ENCODE data around the gene ROBO2. TPM values are rescaled to one million over a fixed set of nuclear protein-coding genes. Genes with fewer than 3 reads are reported as not detected.

The ROBO2 gene
- total and polyA plus RNA-seq, 12 donors = 0.04 to 3.5 (median 0.34) TPM; not detected in 3

- ATAC-seq (no peak), DNase-seq (no peak)
- 86 to 91% methylated on average over 2 of the region's 2 CpGs for WGBS, 2 donors
- no peak overlapping the region for H3K4me3 ChIP-seq
- H3K9me3 ChIP-seq = no peaks in the 10 kb centered on the region
- H3K27me3 ChIP-seq = no peaks in the 10 kb centered on the region
- intact Hi-C loops (cut with DNase I) = no loop called here
- no peaks in the 10 kb centered on the region for H3K36me3 ChIP-seq
- no peak for TF ChIP-seq CTCF (IDR thresholded peaks at IDR 0.05)
- no peak overlapping the region for H3K27ac ChIP-seq
- no peaks in the 10 kb centered on the region for H3K4me1 ChIP-seq
Measured at GRCh38 chr3:77412584-77412983, 372.7 kb downstream of the ROBO2 start.

- TF ChIP-seq CTCF (IDR thresholded peaks at IDR 0.05) = no peak
- Histone ChIP-seq H3K9me3 (no peaks in the 10 kb centered on the region), H3K27ac (no peak overlapping the region), H3K4me1 (no peaks in the 10 kb centered on the region), H3K4me3 (no peak overlapping the region), H3K27me3 (no peaks in the 10 kb centered on the region), H3K36me3 (no peaks in the 10 kb centered on the region)
- DNase-seq = no peak
- ATAC-seq = no peak
- intact Hi-C loops (cut with DNase I) = no loop called here
Measured at GRCh38 chr3:77414881-77415280, 375.0 kb downstream of the ROBO2 start.

GRCh38 chr3:77420336-77420735, 380.4 kb downstream of the ROBO2 start:
- H3K27me3 ChIP-seq = no peaks in the 10 kb centered on the region
- 82 to 87% methylated on average over 1 of the region's 1 CpG for WGBS, 2 donors
- H3K36me3 ChIP-seq = no peaks in the 10 kb centered on the region
- H3K4me3 ChIP-seq = no peak overlapping the region
- no peaks in the 10 kb centered on the region for H3K9me3 ChIP-seq
- no peak for ATAC-seq
- H3K27ac ChIP-seq = no peak overlapping the region
- no peaks in the 10 kb centered on the region for H3K4me1 ChIP-seq
- intact Hi-C loops (cut with DNase I) = no loop called here
- DNase-seq = no peak
- TF ChIP-seq CTCF (IDR thresholded peaks at IDR 0.05) = no peak

- WGBS, 2 donors = 86 to 92% methylated on average over 5 of the region's 5 CpGs
- intact Hi-C loops (cut with DNase I) = no loop called here
- TF ChIP-seq CTCF (IDR thresholded peaks at IDR 0.05) = no peak
- no peak overlapping the region for H3K27ac ChIP-seq
- H3K27me3 ChIP-seq = no peaks in the 10 kb centered on the region
- no peak overlapping the region for H3K4me3 ChIP-seq
- DNase-seq (no peak), ATAC-seq (no peak)
- no peaks in the 10 kb centered on the region for H3K4me1 ChIP-seq
- H3K9me3 ChIP-seq = no peaks in the 10 kb centered on the region
- no peaks in the 10 kb centered on the region for H3K36me3 ChIP-seq
Measured at GRCh38 chr3:77421916-77422315, 382.0 kb downstream of the ROBO2 start.

GRCh38 chr3:77426531-77426930, 386.6 kb downstream of the ROBO2 start:
- Histone ChIP-seq H3K27ac (no peak overlapping the region), H3K27me3 (no peaks in the 10 kb centered on the region), H3K36me3 (no peaks in the 10 kb centered on the region), H3K4me1 (no peaks in the 10 kb centered on the region), H3K4me3 (no peak overlapping the region), H3K9me3 (no peaks in the 10 kb centered on the region)
- no peak for TF ChIP-seq CTCF (IDR thresholded peaks at IDR 0.05)
- intact Hi-C loops (cut with DNase I) = no loop called here
- ATAC-seq = no peak
- DNase-seq = no peak
